SK-N-SH treated with all-trans-retinoic acid at 6 μM for 48 hours (cell line): ENCODE measurements around the gene FBXO3.

Experiments used
- ARNTL ChIP-seq: fragments of 450-650 bp; formaldehyde crosslinking; IDR thresholded peaks from 2 replicates; pipeline ENCODE4 v1.5.0; 2020; ENCODE audit warnings: low read depth, mild to moderate bottlenecking, moderate library complexity, borderline replicate concordance
- BACH2 ChIP-seq: fragments of 250-450 bp; sonication (Bioruptor Pico); IDR thresholded peaks from 2 replicates; pipeline ENCODE4 v1.9.0; 2021; ENCODE audit warnings: mild to moderate bottlenecking, borderline replicate concordance
- CREB5 ChIP-seq: fragments of 250-450 bp; sonication (Bioruptor Pico); IDR thresholded peaks from 2 replicates; pipeline ENCODE4 v1.5.1; 2020; ENCODE audit warnings: low read depth, mild to moderate bottlenecking, moderate library complexity
- CSRNP3 ChIP-seq: fragments of 250-450 bp; sonication (Bioruptor Pico); IDR thresholded peaks from 2 replicates; pipeline ENCODE4 v1.5.1; 2021; ENCODE audit warnings: mild to moderate bottlenecking, moderate library complexity
- ESRRG ChIP-seq: fragments of 250-450 bp; sonication (Bioruptor Pico); IDR thresholded peaks from 2 replicates; pipeline ENCODE4 v1.6.1; 2021; ENCODE audit warnings: mild to moderate bottlenecking
- ISL1 ChIP-seq: fragments of 250-450 bp; sonication (Bioruptor Pico); IDR thresholded peaks from 2 replicates; pipeline ENCODE4 v2.1.2; 2022; ENCODE audit warnings: mild to moderate bottlenecking, moderate library complexity
- POU6F1 ChIP-seq: fragments of 250-450 bp; sonication (Bioruptor Pico); IDR thresholded peaks from 2 replicates; pipeline ENCODE4 v1.8.0; 2021; ENCODE audit warnings: low read depth, mild to moderate bottlenecking, moderate library complexity, borderline replicate concordance
- RARB ChIP-seq: fragments of 250-450 bp; sonication (Bioruptor Pico); IDR thresholded peaks from 2 replicates; pipeline ENCODE4 v1.8.0; 2021; ENCODE audit warnings: mild to moderate bottlenecking, moderate library complexity
- ZFP30 ChIP-seq: fragments of 450-650 bp; formaldehyde crosslinking; IDR thresholded peaks from 2 replicates; pipeline ENCODE4 v1.5.0; 2022; ENCODE audit warnings: mild to moderate bottlenecking, moderate library complexity
- ZNF565 ChIP-seq: fragments of 450-650 bp; formaldehyde crosslinking; conservative IDR thresholded peaks from 2 replicates; pipeline ENCODE4 v1.5.0; 2020; ENCODE audit warnings: low read depth, mild to moderate bottlenecking, moderate library complexity
- ZNF70 ChIP-seq: fragments of 450-650 bp; formaldehyde crosslinking; IDR thresholded peaks from 2 replicates; pipeline ENCODE4 v1.5.0; 2020; ENCODE audit warnings: mild to moderate bottlenecking, moderate library complexity
- ZNF8 ChIP-seq: fragments of 450-650 bp; formaldehyde crosslinking; IDR thresholded peaks from 2 replicates; pipeline ENCODE4 v1.5.0; 2020; ENCODE audit warnings: mild to moderate bottlenecking, moderate library complexity
- TF ChIP-seq, protein P1 (sequence below): fragments of 250-450 bp; sonication (Bioruptor Pico); IDR thresholded peaks from 2 replicates; pipeline ENCODE4 v1.8.0; 2020; ENCODE audit warnings: mild to moderate bottlenecking, moderate library complexity, borderline replicate concordance

GRCh38 chr11:33773987-33774735 is at the start of gene FBXO3:
- TF ChIP-seq ISL1 (CRISPR knock-in tag) (no peak), CREB5 (CRISPR knock-in tag) (no peak), ZFP30 (no peak), ZNF70 (CRISPR knock-in tag) (no peak), ZNF565 (CRISPR knock-in tag) (no peak), ARNTL (CRISPR knock-in tag) (no peak), POU6F1 (CRISPR knock-in tag) (no peak), ZNF8 (CRISPR knock-in tag) (no peak), RARB (CRISPR knock-in tag) (no peak), CSRNP3 (no peak), ESRRG (CRISPR knock-in tag) (no peak), BACH2 (CRISPR knock-in tag) (no peak)
- TF ChIP-seq, protein P1, sequence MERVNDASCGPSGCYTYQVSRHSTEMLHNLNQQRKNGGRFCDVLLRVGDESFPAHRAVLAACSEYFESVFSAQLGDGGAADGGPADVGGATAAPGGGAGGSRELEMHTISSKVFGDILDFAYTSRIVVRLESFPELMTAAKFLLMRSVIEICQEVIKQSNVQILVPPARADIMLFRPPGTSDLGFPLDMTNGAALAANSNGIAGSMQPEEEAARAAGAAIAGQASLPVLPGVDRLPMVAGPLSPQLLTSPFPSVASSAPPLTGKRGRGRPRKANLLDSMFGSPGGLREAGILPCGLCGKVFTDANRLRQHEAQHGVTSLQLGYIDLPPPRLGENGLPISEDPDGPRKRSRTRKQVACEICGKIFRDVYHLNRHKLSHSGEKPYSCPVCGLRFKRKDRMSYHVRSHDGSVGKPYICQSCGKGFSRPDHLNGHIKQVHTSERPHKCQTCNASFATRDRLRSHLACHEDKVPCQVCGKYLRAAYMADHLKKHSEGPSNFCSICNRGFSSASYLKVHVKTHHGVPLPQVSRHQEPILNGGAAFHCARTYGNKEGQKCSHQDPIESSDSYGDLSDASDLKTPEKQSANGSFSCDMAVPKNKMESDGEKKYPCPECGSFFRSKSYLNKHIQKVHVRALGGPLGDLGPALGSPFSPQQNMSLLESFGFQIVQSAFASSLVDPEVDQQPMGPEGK (CRISPR knock-in tag): no peak
